ENCODE data around the gene FSTL4.

GRCh38 chr5:133149345-133149744 lies 463.0 kb downstream of the FSTL4 start:
- TF ChIP-seq CTCF (conservative IDR thresholded peaks at IDR 0.05) = no peak
- no peak for TF ChIP-seq EZH2 (IDR thresholded peaks at IDR 0.05; ENCODE audit: low read depth)
